Effector CD4-positive, alpha-beta T cell (primary cell): ENCODE measurements around the gene NID2.
A peak's percentile ranks its signal among the peaks of the same experiment; 100 is the strongest.

Experiments used
- DNase-seq: peaks from one replicate; pipeline ENCODE4 v3.0.0-alpha.2; 2020

The NID2 gene

DNA sequence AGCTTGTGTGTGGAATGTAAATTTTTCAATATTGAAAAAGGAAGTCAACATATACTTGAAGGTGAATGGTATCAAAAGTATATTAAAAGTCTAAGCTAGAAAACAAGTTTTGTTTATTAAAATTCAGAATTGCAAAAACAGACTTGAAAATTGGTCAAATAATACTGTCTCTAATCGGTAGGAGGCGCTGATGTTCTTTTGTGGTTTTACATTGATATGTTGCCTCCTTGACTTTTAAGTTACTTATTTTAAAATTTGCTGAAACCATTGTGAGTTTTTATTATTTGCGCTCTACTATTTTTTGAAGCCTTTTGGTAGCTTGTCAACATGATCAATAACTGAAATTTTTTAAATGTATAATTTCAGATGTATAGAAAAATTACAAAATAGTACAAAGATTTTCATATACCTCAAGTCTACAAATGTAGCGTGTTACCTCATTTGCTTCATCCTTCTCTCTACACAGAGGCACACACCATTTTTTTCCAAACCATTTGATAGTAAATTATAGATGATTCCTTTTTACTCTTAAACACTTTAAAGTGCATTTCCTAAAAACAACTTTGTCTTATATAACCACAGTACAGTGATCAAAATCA, 72.6 kb downstream of the NID2 start:
- no peak for DNase-seq

DNA sequence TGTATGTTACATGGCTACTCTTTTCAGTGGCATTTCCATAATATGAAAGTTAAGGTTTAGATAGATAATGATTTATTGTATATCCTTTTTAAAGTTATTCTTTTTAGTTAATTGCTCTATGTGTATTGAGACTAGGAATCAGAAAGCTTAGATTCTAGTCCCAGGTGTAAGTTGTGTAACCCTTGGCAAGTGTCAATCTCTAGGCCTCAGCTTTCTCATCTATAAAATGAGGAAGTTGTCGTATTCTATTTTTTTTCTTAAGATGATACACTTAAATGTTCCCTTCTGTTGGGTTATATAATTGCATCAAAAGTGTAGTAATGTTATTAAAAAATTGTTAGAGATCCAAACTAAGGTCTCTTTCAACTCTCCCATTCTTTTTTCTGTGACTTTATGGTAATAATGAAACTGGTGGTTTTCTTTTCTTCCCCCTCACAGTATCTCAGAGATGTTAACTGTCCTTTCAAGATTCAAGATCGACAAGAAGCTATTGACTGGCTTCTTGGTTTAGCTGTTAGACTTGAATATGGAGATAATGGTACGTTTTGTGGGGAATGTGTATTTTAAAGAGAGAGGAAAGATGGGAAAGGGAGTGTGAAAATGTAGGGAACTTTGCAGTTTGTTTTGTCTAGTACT, 75.5 kb downstream of the NID2 start:
- no peak for DNase-seq

DNA sequence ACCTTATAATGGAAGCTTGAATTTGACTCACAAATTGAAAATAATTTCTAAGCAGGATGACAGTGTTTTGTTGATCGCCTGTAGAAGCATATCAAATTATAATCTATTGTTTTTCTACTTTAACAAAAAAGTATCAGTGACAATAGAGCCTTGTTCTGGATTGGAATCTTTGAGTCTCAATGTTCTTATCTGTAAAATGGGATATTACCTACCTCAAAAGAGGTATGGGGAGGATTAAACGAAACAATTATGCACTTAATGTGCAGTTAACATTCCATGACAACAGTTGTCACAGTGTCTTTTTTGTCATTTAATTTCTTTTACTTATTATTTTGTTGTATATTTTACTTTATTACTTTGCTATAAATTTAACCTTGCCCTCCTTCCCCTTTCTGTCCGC, 78.4 kb downstream of the NID2 start:
- no peak for DNase-seq

DNA sequence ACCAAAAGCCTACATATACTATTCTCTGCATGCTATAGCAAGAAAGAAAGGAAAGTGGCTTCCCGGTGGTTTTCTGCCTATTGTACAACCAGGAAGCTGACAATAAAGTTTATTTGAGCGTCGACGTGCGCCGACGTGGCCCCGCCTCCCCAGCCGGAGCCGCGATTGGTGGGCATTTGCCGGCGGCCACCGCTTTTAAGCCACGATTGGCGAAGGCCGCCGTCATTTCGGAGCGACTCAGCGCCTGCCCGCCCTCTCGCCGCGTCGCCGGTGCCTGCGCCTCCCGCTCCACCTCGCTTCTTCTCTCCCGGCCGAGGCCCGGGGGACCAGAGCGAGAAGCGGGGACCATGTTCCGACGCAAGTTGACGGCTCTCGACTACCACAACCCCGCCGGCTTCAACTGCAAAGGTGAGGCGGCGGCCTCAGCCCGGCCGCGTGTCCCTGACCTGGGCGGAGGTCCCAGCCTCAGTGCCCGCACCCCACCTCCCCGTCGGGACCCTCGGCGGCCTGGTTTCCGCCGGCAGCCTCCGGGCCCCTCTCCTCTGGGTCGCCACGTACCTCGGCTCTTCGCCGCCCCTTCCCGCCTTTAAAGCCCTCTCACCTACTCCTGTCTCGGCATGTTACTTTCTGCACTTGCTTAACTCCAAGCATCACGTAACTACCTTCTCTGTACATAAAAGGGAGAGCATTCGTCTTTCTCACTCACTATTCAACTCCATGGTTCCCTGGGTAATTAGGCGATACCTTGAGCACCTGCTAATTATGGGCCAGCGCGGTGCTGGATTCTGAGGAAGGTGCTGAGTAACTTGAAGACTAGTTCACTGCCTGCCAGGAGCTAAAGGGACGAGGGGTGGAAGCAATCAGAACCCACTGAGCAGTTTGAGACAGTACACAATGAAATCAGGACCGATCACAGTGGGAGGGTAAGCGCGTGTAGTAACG, 79.3 kb downstream of the NID2 start, which contains the start of gene RTRAF:
Gene RTRAF (plus strand): TSS at position 254 of the 942 bp plus-strand sequence. CDS start 94 bp downstream, at position 348.
- DNase-seq: peak; percentile 89

DNA sequence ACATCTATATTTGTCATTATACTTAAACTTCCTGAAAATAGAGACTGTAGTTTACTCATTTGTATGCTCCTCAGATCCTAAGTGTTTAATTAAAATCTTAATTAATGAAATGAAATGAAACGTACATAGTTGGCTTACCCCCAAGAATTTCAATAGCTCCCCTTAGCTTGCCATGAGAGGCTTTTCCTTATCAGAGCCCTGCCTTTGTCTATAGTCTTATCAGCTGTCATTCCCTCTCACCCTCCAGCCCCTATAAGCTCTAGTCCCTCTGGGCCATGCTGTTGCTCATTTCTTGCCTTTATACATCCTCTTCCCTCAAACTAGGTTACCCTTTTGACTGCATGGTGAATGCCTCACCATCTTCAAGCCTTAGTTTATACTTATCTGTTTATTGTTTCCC, 80.6 kb downstream of the NID2 start:
- DNase-seq: no peak

DNA sequence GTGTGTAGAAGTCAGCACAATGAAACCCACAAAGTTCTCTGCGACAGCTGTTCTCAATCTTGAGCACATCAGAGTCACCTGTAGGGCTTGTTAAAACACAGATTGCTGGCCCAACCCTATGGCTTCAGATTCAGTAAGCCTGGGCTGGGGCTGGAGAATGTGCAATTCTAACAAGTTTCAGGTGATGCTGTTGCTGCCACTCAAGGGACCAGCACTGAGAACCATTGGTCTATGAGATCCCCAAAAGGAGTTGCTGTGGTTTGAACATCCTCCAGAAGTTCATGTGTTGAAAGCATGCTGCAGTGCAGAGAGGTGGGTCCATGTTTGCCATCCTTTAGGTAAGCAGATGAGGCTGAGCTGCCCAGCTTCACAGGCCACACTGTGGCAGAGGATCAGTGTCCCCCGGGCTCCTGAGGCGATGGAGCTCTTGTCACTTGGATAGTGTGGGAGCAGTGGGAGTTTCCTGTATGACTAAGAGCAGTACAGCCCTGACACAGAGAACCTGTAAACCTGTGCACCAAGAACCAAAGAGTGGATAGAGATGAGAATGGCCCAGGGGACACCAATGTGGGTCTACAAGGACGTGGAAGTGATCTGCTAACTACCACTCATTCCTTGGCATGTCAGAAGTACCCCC, 87.5 kb downstream of the NID2 start:
- no peak for DNase-seq

DNA sequence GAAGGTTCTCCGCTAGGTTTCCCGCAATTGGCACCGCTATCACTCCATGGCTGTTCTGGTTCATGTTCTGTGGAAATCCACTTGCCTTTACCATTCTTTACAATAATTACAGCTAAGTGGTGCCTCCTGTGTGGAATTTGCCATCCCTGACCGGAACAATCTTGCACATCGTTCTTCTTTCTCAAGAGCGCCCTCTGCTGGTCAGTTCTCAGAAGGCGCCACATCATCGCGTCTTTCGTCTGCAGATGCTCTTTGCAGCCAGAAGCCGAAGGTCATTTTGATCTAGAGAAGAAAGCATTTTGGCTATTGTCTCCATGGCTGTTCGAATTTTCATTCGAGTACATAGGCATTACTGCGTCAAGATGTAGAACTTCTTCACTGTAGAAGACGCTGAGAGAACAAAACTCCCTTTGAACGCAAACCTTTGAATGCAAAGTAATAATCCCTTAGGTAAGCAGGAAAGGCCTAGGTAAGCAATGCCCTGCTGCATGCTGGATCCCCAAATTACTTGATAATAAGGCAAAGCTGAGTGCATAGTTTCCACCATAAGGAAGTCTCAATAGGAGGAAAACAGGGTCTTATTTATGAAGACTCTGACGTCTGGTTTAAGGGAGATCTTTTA, 89.7 kb downstream of the NID2 start:
- peak; percentile 79 for DNase-seq

DNA sequence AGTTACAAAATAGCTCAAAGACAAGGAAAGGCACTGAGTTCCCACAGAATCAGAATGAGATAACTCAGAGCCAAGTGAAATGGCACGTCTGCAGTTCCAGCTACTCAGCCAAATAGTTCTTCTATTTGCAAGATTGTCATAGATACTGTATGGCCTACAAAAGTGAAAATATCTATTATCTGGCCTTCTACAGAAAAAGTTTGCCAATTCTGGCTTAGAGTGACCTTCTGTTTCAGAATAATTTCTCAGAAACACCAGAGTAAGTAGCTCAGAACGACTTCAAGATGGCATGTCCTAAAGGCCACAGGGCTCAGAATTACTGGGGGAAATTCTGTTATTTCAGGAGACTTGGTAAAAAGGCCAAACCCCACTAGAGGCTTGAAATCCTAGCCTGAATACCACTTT, 90.2 kb downstream of the NID2 start:
- no peak for DNase-seq

DNA sequence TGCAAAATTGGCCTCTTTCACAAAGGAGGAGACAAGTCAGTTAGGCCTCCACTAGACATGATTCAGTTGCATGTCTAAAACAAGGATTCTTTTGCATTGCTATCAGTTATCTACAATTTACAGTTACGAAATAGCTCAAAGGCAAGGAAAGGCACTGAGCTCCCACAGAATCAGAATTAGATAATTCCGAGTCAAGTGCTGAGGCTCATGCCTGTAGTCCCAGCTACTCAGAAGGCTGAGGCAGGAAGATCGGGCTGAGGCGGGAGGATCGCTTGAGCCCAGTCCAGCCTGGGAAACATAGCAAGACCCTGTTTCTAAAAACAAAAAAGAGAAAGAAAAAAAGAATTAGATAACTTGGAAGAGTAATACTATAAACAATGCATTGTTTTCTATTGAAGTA, 91.8 kb downstream of the NID2 start:
- no peak for DNase-seq

DNA sequence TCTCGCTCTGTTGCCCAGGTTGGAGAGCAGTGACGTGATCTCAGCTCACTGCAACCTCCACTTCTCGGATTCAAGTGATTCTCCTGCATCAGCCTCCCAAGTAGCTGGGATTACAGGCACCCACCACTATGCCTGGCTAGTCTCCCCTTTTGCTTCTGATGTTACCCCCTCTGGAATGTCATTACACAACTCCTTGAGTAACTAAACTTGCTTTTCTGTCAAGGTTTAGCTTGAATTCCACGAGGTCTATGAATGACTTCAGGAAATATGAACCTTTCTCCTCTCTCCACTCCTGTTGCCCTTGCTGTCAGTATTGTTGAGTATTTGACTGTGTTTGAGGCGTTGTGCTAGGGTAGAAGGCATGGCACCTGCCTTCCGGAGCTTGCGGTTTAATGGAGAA, 96.3 kb downstream of the NID2 start:
- DNase-seq: no peak

DNA sequence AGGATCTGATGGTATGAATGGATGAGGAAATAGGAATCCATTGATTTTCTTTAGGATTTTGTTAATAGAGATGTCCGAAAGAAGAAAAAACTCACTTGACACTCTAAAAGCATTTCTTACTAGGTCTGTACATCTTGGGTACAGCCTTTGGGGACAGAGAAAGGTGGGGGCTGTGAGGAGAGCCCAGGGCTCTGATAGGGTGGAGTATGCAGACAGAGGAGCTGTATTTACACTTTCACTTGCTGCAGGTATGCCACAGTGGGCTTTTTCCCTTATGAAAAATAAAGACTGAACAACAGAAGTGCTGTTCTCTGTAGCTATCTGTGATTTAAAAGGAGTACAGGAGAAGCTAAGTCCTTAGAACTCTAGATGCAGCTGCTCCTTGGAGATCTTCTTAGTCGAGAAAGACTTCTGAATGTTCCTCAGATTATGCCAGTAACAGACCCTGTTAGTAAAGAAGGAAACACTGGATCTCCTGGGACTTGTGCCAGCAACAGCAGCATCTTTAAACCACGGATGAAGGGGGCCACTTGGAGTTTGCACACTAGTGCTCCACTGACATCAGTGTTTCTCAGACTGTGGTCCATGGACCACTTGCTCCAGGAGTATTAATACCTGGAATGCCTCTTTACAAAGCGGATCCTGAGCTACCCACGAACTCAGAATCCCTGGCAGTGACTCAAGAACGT, 98.9 kb downstream of the NID2 start:
- no peak for DNase-seq

DNA sequence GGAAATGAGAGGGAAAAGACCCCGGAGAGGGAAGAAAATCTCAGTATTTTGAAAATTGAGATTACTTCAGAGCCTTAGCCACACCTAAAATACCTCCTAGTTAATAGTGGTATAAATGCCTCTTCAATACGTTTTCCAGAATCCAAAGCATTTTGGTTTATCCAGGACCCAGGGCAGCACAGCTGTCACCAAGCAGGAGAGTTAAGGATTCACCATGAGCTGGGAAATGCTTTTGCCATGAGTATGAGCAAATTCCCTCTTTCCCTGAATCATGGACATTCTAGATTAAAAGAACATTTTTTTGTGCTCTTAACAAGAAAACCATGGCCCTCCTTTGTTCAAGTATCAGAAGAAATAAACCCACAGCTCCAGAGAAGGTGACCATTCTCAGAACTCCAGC, 101.3 kb downstream of the NID2 start:
- DNase-seq: no peak

DNA sequence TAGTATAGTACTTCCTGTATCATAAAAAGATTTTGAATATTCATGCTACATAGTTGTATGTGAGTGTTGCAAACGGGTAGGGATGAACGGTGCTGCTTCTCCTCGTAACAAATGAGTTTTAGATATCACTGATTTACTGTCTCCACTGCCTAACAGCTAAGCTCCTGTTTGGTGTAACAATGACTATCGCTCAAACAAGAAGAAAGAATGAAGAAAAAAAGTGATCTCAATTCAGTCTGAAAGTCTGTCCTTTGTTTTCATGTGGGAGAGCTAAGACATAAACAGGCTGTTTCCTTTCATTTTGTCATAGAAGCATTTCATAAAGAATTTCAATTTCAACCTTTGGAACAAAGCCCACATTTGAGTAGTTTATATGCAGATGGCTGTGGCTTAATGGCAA, 105.6 kb downstream of the NID2 start:
- no peak for DNase-seq

DNA sequence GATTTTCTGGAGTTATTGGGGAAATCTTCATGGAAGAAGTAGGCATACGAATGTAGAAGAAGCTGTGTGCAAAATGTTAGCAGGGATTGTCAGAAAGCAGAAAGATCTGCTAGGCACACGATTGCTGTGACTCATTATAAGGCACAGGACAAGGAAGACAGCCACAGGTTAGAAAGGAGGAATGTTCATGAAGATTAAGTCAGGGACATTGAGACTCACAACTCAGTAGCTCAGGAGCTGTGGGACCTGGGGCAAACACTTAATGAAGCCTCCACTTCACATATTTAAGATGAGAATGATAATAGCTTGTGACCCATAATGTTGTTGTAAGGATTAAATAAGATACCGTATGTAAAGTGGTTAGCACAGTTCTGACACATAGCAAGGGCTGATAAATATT, 106.1 kb downstream of the NID2 start:
- DNase-seq: no peak

DNA sequence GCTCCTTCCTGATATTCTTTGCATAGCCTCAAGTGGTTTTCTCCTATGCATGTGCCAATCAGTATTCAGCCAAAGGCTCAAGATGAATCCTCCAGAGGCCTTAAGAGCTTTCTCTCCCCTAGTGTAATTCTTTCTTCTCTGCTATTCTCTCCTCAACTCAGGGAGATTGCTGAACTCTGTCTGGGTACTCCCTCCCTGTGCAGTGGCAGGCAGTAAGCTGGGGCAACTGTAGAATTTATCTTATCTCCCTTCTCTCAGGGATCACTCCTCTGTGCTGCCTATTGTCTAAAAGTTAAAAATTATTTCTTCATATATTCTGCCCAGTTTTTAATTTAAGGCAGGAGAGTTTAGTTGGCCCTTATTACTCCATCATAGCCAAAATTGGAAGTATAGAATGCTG, 108.0 kb downstream of the NID2 start:
- DNase-seq: no peak

DNA sequence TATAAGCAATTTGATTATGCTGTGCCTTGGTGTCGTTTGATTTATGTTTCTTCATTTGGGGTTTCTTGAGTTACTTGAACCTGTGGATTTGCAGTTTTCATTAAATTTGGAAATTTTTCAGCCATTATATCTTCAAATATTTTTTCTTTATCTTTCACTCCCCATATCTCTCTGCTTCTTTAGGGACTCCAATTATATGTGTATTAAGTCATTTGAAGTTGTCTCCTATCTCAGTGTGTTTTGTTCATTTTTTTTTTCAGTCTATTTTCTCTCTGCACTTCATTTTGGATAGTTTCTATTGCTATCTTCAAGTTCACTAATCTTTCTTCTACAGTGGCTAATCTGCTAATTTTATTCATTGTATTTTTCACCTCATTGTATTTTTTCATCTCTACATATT, 108.9 kb downstream of the NID2 start:
- DNase-seq: no peak

DNA sequence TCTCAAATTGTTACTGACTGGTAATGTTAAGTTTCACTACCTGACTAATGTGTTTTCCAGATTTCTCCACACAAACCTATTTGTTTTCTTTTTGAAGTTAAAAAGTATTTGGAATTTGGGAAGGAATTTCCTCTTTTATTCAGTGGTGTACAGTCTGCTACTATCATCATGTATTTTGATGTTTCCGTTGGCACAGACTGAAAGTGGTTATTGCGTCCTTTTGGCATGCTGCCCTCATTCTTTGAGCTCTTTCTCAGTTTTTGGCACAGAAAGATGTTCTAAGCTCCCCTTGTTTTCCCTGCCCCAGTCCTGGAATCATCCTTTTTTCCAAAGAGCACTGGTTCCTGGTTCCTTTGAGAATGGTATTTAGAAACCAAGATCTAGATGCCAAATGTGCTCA, 110.9 kb downstream of the NID2 start:
- DNase-seq: no peak
